CD4-positive, alpha-beta T cell (primary cell): ENCODE results near the gene CTBP1. TPM values are rescaled to one million over a fixed set of nuclear protein-coding genes. Genes with fewer than 3 reads are reported as not detected.

Experiments used
- ATAC-seq: fragments of 200-7000 bp; cut with Tn5 transposase; one replicate; pipeline ENCODE4 v1.10.0; 2022; ENCODE audit warnings: mild to moderate bottlenecking; ENCODE audit not compliant: poor library complexity
- CTCF ChIA-PET: fragments of 350-600 bp; sonication (Branson Sonifier 250); formaldehyde crosslinking; loops from one replicate; lab custom pipeline; 2021; ENCODE audit warnings: antibody characterized with exemption, inconsistent platforms; lab: Charles Lee
- POLR2A ChIA-PET: fragments of 350-600 bp; sonication (Branson Sonifier 250); formaldehyde crosslinking; loops from one replicate; lab custom pipeline; 2021; ENCODE audit warnings: antibody characterized with exemption, inconsistent platforms; lab: Charles Lee
- DNase-seq, 14 experiments: peaks; one replicate each; pipeline ENCODE4 v3.0.0-alpha.2; 2013 to 2020; ENCODE audit warnings: mixed read lengths in 2 of 14
- H3K27ac ChIP-seq, 2 donors: one replicate each; pipeline versions ENCODE4 v1.5.1 to v1.7.0; 2013; ENCODE audit warnings: low read length in 2 of 2, low read depth in 1 of 2, mild to moderate bottlenecking in 1 of 2
- H3K27me3 ChIP-seq, 2 experiments: 1 replicate in 1 of 2; 2 replicates in 1 of 2; pipeline versions ENCODE4 v1.6.1 to v1.7.0; 2013; ENCODE audit warnings: low read length in 2 of 2, control low read depth in 1 of 2, mild to moderate bottlenecking in 1 of 2, moderate library complexity in 1 of 2; ENCODE audit not compliant: insufficient read depth in 2 of 2, control insufficient read depth in 1 of 2
- H3K36me3 ChIP-seq: one replicate; pipeline ENCODE4 v1.6.1; 2013; ENCODE audit warnings: low read length, control low read depth; ENCODE audit not compliant: insufficient read depth
- H3K4me1 ChIP-seq: one replicate; pipeline ENCODE4 v1.6.1; 2013; ENCODE audit warnings: low read length, control low read depth; ENCODE audit not compliant: insufficient read depth
- H3K4me3 ChIP-seq: one replicate; pipeline ENCODE4 v1.5.1; 2013; ENCODE audit warnings: mild to moderate bottlenecking, low read length, moderate library complexity
- H3K9me3 ChIP-seq, 2 experiments: 1 replicate in 1 of 2; 2 replicates in 1 of 2; pipeline versions ENCODE4 v1.6.1 to v1.7.0; 2013; ENCODE audit warnings: low read length in 2 of 2, mild to moderate bottlenecking in 2 of 2, control low read depth in 1 of 2, moderate library complexity in 1 of 2; ENCODE audit not compliant: control insufficient read depth in 1 of 2, insufficient read depth in 1 of 2
- H3K27ac Mint-ChIP-seq: one replicate; pipeline ENCODE4 v1.8.0; 2020; ENCODE audit warnings: mixed read lengths
- H3K27me3 Mint-ChIP-seq: one replicate; pipeline ENCODE4 v1.8.0; 2021; ENCODE audit warnings: mixed read lengths
- H3K36me3 Mint-ChIP-seq: one replicate; pipeline ENCODE4 v1.8.0; 2021; ENCODE audit warnings: low read depth, mixed read lengths
- H3K4me1 Mint-ChIP-seq: one replicate; pipeline ENCODE4 v1.8.0; 2021; ENCODE audit warnings: low read depth, mixed read lengths
- H3K4me3 Mint-ChIP-seq: one replicate; pipeline ENCODE4 v1.8.0; 2020; ENCODE audit warnings: mild to moderate bottlenecking, mixed read lengths
- H3K9me3 Mint-ChIP-seq: one replicate; pipeline ENCODE4 v1.8.0; 2020; ENCODE audit warnings: mixed read lengths
- CTCF ChIP-seq: fragments of 200-600 bp; IDR thresholded peaks from one replicate; pipeline ENCODE4 v1.8.0; 2022; ENCODE audit warnings: antibody characterized with exemption, mild to moderate bottlenecking
- intact Hi-C, 2 experiments: fragments of 100-400 bp; cut with DNase I in 1 of 2; cut with micrococcal nuclease in 1 of 2; formaldehyde crosslinking; loops; one replicate each; pipeline versions ENCODE4 v1.15.1 to v1.9.0; 2023 to 2025; cut with DNase I, micrococcal nuclease
- total RNA-seq, 174 experiments: library from RNA in 2 of 174; stranded (reverse) in 2 of 174; gene quantifications; one replicate each; pipeline ENCODE4 v1.2.3 and lab custom pipeline; 2021 to 2026

Gene CTBP1
- total RNA-seq, 2 experiments from 2014 or later: 132 to 148 TPM

GRCh38 chr4:1291091-1291490 is 42.2 kb upstream of the CTBP1 start:
- Histone ChIP-seq H3K27me3 (no peaks in the 10 kb centered on the region), H3K9me3 (peaks cover 0 to 6% of the 10 kb centered on the region in 2 experiments), H3K36me3 (peaks cover 8% of the 10 kb centered on the region), H3K27ac (peak overlapping the region in 1 of 2 donors; percentile 46), H3K4me3 (peak overlapping the region; percentile 73), H3K4me1 (peaks cover 57% of the 10 kb centered on the region)
- CTCF ChIA-PET: interaction anchor here (1.1 to 4.3 kb wide), 3 partner anchors 23 to 55 kb away, joined by 3 to 26 read pairs (median 17); partner anchors contain the start of gene UVSSA
- Mint-ChIP-seq H3K27ac (peak overlapping the region; percentile 93), H3K9me3 (no peaks in the 10 kb centered on the region), H3K36me3 (peaks cover 10% of the 10 kb centered on the region), H3K4me3 (peak overlapping the region; percentile 93), H3K27me3 (no peaks in the 10 kb centered on the region), H3K4me1 (peaks cover 46% of the 10 kb centered on the region)
- DNase-seq (no peak), ATAC-seq (no peak)
- intact Hi-C loops: no loop called here
- POLR2A ChIA-PET: interaction anchor here (0.8 to 3.2 kb wide), 6 partner anchors 18 to 56 kb away, joined by 3 to 49 read pairs (median 6); partner anchors contain the start of genes CTBP1 and UVSSA
- no peak for TF ChIP-seq CTCF

DNA sequence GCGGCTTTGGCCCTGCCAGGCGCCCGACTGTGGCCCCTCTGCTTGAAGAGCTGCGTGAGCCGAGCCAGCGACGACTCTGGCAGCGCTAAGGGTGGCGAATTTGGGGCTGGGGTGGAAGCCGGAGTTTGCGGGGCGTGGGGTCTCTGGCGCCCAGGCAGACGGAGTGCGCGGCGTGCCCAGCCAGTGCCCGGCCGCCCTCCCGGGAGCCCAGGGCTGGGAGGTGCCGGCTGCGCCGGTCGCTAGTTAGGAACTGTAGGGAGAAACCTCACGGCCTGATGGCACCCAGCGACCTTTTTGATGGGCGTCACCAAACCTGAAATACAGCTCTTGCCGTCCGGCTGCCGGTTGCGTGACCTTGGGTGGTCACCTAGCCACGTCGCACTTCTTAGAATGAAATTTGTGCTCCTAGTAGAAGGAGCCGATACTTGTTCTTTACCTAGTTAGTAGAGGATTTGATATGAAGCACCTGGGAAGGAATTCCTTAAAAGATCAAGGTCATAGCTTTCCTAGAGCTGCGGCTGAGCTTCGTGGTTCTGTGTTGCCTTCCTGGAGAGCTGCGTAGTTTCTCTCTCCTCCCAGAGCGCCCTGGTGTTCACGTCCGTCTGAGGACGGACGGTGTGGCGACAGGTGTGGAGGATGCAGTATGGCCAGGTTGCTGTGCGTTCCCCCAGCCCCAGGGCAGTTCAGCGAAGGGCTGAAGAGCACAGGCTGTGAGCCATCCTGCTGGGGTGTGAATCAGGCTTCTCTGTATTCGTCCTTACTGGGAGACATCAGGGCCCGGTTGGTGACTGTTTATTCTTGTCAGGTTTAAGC is 41.4 kb upstream of the CTBP1 start:
- peaks cover 8% of the 10 kb centered on the region for H3K36me3 ChIP-seq
- no peak for TF ChIP-seq CTCF
- H3K27me3 ChIP-seq: no peaks in the 10 kb centered on the region
- Mint-ChIP-seq H3K4me3 (peak overlapping the region; percentile 93), H3K36me3 (peaks cover 10% of the 10 kb centered on the region), H3K4me1 (peaks cover 46% of the 10 kb centered on the region), H3K27me3 (no peaks in the 10 kb centered on the region), H3K27ac (peak overlapping the region; percentile 93), H3K9me3 (no peaks in the 10 kb centered on the region)
- DNase-seq (peak in 4 of 14 experiments; percentile 18 to 51 (median 34)), ATAC-seq (no peak)
- peaks cover 0 to 11% of the 10 kb centered on the region in 2 experiments for H3K9me3 ChIP-seq
- H3K4me3 ChIP-seq: peak overlapping the region; percentile 73
- intact Hi-C loops: no loop called here
- CTCF ChIA-PET: interaction anchor here (1.1 to 4.3 kb wide), 4 partner anchors 23 to 56 kb away, joined by 3 to 26 read pairs (median 10); partner anchors contain the start of gene UVSSA
- POLR2A ChIA-PET: interaction anchor here (1.0 to 3.2 kb wide), 13 partner anchors 9 to 315 kb away, joined by 3 to 49 read pairs (median 5); partner anchors contain the start of genes CTBP1 and UVSSA
- H3K27ac ChIP-seq: peak overlapping the region; percentile 46 to 47
- peaks cover 55% of the 10 kb centered on the region for H3K4me1 ChIP-seq

DNA sequence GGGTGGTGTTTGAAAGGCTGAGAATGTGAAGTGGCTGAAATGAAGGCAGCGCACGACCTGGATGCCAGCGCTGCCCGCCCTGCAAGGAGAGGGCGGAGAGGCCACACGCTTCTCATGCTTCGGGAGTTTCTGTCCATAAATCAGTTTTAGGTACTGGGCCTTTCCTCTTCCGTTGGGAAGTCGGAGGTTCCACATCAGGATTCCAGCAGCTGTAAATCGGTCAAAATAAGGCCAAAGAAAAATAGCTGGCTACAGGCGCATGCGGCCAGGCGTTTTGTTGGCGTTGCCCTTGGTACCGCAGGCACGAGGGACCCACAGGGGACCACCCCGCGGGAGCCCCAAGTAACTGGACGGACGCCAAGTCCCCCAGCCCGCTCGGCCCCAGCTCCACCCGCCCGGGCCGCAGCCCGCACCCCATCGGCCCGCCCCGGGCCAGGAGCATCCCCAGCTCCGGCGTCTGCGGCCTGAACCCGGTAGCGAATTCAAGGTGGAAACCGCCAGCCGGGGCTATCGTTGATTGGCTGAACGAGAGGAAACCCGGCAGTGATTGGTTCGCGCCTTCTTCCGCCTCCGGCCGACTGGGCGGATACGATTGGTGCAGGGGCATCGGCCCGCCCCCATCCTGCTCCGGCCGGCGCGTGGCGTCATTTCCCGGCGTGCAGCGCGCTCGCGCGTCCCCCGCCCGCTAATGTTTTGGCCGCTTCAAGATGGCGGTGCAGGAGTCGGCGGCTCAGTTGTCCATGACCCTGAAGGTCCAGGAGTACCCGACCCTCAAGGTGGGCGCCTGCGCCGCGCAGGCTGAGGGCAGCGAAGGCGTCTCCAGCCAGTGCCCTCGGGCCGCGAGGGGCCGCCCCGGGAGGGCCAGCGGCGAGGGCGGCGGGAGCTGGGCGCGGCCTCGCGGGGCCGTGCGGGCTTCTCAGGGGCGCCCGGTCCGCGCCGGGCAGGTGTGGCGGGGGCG is 40.6 kb upstream of the CTBP1 start, which contains the start of gene MAEA:
TSS of gene MAEA (plus strand) at position 685 of the 958 bp plus-strand sequence. CDS start at position 708, 23 bp downstream.
- peaks cover 10% of the 10 kb centered on the region for H3K36me3 Mint-ChIP-seq
- peak within 1 kb of the TSS; percentile 73 for H3K4me3 ChIP-seq
- TF ChIP-seq CTCF: no peak
- H3K4me1 Mint-ChIP-seq: peaks cover 45% of the 10 kb centered on the region
- intact Hi-C loops: loop anchor here (1.0 to 10.0 kb wide), 7 partner anchors 22 to 1045 kb away; partner anchors contain the start of genes CTBP1 (in 2 of the 2) and SLBP (in 1 of the 2)
- peak within 1 kb of the TSS; percentile 93 for H3K4me3 Mint-ChIP-seq
- peaks cover 46% of the 10 kb centered on the region for H3K4me1 ChIP-seq
- DNase-seq: peak; percentile 94 to 98 (median 96)
- ChIA-PET POLR2A (interaction anchor here (0.7 to 3.2 kb wide), 16 partner anchors 10 to 316 kb away, joined by 3 to 49 read pairs (median 4); partner anchors contain the start of genes CTBP1 and UVSSA), CTCF (interaction anchor here (1.1 to 4.3 kb wide), 4 partner anchors 20 to 57 kb away, joined by 3 to 26 read pairs (median 10); partner anchors contain the start of gene UVSSA)
- peak; percentile 99 for ATAC-seq
- H3K9me3 ChIP-seq: peaks cover 0 to 11% of the 10 kb centered on the region in 2 experiments
- no peaks in the 10 kb centered on the region for H3K9me3 Mint-ChIP-seq
- H3K27ac Mint-ChIP-seq: peak within 1 kb of the TSS; percentile 93
- no peaks in the 10 kb centered on the region for H3K27me3 Mint-ChIP-seq
- H3K36me3 ChIP-seq: peaks cover 8% of the 10 kb centered on the region
- no peaks in the 10 kb centered on the region for H3K27me3 ChIP-seq
- H3K27ac ChIP-seq: peak within 1 kb of the TSS; percentile 60 to 83
